NCI-H446 (cell line): ENCODE results near the gene ZNF180.
"Not testable (repeated sequence)": the region's sequence is repeated elsewhere in the genome, so short reads cannot be mapped to it uniquely, and the experiment has no call there.

Experiments
- DNase-seq, 2 experiments: peaks; one replicate each; lab custom pipeline; 2025; lab: John Stamatoyannopoulos, UW

ZNF180 gene

GRCh38 chr19:44499962-44500949 is at the start of gene ZNF180:
TSS of gene ZNF180 (minus strand) at chr19:44500522. CDS start at chr19:44497334, 3,188 bp downstream.
- DNase-seq = peak; percentile 91 to 97

GRCh38 chr19:44549507-44549906 is 49.2 kb upstream of the ZNF180 start:
- no peak for DNase-seq

GRCh38 chr19:44548736-44549135 is 48.4 kb upstream of the ZNF180 start:
- DNase-seq = no peak

DNA sequence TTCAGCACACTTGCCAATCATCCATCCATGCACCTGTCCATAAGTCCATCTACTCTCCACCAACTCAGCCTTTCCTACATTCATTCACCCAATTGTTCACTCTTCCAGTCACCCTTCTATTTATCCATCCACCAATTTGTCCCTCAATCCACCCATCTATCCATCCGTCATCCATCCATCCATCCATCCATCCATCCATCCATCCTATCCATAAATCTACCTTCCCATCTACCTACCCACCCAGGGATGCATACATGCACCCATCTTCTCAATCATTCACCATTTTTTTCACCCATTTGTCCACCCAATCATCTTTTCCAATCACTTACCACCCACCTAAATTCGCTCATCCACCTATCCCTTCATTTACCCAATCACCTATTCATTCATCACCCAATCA is 43.7 kb upstream of the ZNF180 start:
- DNase-seq = no peak

DNA sequence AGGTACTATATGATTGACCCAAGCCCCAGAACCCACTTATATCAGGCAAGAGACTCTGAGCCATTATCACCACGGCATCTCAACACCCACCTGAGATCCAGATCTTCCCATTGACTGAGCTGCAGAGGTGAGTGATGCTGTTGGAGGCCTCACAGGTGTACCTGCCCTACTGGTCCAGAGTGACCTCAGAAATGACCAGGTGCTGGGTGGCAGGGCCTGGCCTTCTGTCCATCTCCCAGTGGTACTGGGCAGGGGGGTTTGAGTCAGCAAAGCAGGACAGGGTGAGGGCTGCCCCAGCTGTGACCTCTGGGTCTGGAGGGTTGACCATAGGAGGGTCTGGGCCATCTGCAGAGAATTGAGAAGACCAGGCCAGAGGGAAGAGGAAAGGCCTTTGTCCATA is 42.3 kb upstream of the ZNF180 start:
- no peak for DNase-seq

DNA sequence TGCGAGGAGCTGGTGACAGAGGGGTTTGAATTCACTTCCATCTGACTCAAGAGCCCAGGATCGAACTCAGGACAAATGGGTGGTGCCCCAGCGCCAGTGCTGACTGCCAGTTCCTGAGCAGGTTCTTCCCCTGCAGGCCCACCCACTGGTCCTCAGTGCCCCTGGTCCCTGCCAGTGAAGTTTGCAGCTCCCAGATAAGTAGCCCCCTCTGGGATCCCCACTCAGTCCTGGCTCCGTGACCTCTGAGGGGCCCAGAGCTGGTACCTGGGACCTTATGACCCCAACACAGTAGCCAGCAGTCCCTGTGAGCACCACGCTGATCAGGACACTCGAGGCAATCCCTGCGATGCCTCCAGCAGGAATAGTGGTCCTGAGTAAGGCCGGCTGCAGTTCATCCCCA is 40.4 kb upstream of the ZNF180 start:
- no peak for DNase-seq

- DNase-seq = no peak
Measured at GRCh38 chr19:44539991-44540390, 39.7 kb upstream of the ZNF180 start.

GRCh38 chr19:44539236-44539826 is 39.0 kb upstream of the ZNF180 start:
- DNase-seq = no peak

DNA sequence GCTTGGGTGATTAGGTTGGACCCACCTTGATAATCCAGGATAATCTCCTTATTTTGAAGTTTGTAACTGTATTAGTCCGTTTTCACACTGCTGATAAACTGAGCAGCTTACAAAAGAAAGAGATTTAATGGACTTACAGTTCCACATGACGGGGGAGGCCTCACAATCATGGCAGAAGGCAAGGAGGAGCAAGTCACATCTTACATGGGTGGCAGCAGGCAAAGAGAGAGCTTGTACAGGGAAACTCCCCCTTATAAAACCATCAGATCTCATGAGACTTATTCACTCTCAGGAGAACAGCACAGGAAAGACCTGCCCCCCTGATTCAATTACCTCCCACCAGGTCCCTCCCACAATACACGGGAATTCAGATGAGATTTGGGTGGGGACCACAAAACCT is 35.0 kb upstream of the ZNF180 start:
- not testable (repeated sequence) for DNase-seq

DNA sequence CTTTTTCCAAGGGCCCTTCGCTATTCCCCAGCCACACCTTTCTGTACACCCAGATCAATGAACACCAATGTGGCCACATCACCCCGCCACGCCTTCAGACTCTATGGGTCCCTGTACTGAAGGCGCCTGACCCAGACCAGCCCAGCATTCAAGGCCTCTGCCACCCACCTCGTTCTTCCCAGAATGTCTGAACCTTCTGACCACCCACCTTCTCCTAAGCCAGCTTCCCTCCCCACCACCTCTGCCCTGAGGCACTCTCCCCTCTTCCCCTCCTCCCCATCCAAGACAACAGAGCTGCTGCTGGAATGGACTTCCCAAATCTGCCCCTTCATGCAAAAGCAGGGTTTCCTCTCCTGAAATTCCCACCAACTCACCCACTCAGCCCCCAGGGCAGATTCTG is 32.5 kb upstream of the ZNF180 start:
- no peak for DNase-seq

GRCh38 chr19:44530777-44531176 is 30.5 kb upstream of the ZNF180 start:
- no peak for DNase-seq

GRCh38 chr19:44529536-44529935 is 29.2 kb upstream of the ZNF180 start, which contains the start of gene CEACAM20:
TSS of gene CEACAM20 (minus strand) at chr19:44529675. CDS start at chr19:44529509, 166 bp downstream.
- DNase-seq = no peak

DNA sequence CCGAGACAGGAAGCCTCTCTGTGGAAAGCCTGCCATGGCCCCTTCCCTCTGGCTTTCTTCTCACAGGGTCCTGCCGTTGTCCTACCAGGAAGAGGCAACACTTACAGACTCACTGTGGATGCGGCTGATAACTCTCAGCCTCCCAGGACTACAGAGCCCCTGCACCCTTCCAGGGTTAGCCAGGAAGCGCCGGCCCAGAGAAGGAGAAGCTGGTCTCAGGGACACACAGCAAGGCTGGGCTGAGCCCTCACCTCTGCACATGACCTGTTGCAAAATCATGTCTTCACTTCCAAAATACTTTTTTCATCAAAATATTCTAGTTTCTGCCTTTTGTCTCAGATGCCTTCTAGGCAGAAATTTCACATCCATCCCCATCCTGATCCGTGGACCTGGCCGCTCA is 27.2 kb upstream of the ZNF180 start:
- DNase-seq = no peak

- DNase-seq = no peak
Measured at GRCh38 chr19:44525721-44526430, 25.6 kb upstream of the ZNF180 start.

DNA sequence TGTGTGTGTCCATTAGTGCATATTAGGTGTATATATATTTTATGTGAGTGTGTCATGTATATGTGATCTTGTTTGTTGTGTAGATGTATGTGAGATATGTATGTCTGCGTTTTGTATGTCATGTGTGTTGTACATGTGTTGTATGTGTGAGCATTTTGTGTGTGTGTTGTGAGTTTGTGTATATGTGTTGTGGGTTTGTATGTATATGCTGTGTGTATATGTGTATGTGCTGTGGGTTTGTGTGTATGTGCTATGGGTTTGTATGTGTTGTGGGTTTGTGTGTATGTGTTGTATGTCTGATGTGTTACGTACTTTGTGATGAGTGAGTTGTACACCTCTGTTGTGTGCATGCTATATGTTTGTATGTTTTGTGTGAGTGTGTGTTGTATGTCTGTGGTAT is 21.0 kb upstream of the ZNF180 start:
- no peak for DNase-seq

- no peak for DNase-seq
Measured at GRCh38 chr19:44517146-44517545, 16.8 kb upstream of the ZNF180 start.

DNA sequence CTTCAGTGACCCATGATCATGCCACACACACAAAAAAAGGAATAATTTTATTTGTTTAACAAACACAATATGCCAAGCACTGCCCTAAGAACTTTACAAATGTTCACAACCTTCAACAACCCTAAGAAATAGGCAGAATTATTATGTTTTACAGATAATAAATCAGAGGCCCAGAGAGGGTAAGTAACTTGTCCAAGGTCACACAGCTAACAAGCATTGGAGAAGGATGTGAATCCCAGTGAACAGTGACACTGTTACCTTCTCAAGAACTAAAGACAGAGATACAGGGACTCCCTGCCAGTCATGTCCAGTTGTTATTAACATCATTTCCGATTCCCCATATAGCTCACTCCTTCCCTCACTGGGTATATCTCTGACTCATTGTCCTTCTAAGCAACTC is 15.6 kb upstream of the ZNF180 start:
- DNase-seq = no peak

DNA sequence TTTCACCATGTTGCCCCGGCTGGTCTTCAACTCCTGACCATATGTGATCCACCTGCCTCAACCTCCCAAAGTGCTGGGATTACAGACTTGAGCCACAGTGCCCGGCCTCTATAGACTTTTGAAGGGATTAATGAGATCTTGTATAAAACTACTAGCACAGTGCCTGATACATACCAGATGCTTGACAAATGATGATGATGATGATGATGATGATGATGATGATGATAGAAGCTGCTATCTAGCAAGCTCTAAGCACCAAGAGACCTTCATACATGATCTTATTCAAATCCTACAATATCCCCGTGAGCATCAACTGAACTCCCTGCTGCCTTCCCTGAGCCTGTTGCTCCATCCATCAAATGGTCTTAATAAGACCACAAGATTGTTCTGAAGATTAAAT is 14.7 kb upstream of the ZNF180 start:
- DNase-seq = no peak

GRCh38 chr19:44512326-44513298 is 12.3 kb upstream of the ZNF180 start:
- DNase-seq = peak in 1 of 2 experiments; percentile 30

DNA sequence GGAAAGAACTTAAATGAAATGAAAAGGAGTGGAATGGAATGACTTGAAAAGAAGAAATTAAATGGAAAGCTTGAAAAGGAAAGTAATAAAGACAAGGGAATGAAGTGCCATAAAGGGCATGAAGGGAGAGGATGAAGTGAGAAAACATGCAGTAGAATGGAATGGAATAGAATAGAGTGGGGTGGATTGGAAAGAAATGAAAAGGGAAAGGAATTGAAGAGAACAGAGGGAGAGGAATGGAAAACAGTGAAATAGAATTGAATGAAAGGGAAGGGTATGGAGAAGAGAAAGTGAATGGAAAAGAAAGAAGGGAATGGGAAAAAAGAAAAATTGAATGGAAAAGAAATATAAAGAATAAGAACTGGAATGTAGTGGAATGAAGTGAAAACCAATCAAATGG is 9.2 kb upstream of the ZNF180 start:
- DNase-seq = no peak

DNA sequence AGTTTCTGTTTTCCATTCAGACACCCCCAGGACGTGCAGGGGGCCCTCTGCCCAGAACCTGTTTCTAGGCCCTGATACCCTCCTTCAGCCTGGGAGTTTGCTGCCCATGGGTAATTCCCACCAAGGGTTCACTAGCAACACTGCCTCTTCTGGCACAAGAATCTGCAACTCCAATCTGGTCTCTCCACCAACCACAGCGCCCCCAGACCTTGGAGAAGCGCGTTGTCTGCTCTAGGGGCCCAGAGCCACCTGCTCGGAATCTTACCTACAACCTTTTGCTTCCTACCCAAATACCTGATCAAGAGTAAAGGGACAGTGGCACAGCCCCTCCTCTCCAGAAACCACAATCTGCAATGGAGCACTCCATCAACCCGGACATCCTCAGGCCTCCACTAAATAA is 763 bp downstream of the ZNF180 start:
- no peak for DNase-seq
